Measurements from ENCODE around the gene TRAPPC4. TPM values are rescaled to one million over a fixed set of nuclear protein-coding genes. Genes with fewer than 3 reads are reported as not detected.
A peak's percentile ranks its signal among the peaks of the same experiment; 100 is the strongest.

TRAPPC4 gene
- total and polyA plus RNA-seq, 2 of the 8 experiments (the other 6 are each of a cell fraction or from before 2014, with no cell fraction given) = 94.3 to 223 TPM

DNA sequence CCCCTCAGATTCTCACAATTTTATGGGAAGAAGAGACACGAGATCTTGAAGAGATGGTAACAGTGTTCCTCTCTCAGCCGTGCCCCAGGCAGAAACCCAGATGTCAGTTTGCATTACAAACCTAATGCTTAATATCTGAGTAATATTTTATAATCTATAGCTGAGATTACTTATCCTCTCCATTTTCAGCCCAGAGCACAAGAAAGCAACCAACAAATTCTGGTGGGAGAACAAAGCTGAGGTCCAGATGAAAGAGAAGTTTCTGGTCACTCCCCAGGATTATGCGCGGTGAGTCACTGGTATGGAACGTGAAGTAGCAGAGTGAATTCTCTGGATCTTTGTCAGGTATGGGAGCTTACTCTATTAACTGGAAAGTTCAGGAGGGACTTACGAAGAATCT lies 19.7 kb upstream of the TRAPPC4 start:
- H3K36me3 ChIP-seq (ENCODE audit: control insufficient read depth in 2 of 4, insufficient read depth in 4 of 4, low read length in 3 of 4) = peaks cover 3 to 32% (median 19%) of the 10 kb centered on the region in 4 experiments; a peak in 7 of 8 replicates
- no peak for DNase-seq (ENCODE audit: low read depth in 1 of 2, low spot score in 2 of 2)
- H3K9ac ChIP-seq (replicated peaks in 1 of 4; ENCODE audit: extremely low read depth in 1 of 4, low read depth in 3 of 4, low read length in 3 of 4) = peak overlapping the region; percentile 78 to 82 (median 81)
- WGBS, 2 experiments (ENCODE audit: extremely low coverage in 1 of 2, insufficient coverage in 1 of 2, insufficient read length in 1 of 2, insufficient replicate concordance in 2 of 2, low coverage in 1 of 2, low lambda C conversion rate in 2 of 2, missing lambda C conversion rate in 1 of 2) = 43% methylated on average over 6 of the region's 6 CpGs; no CpG with 5 or more reads in 1 of the 2 experiments
- H3K4ac ChIP-seq (replicated peaks; ENCODE audit: insufficient read length, low read depth, low read length) = no peak overlapping the region
- ChIA-PET CTCF (ENCODE audit: partially characterized antibody) (interaction anchor here (0.9 to 1.5 kb wide), 2 partner anchors 11 to 14 kb away, joined by 3 to 4 read pairs; no protein-coding TSS in a partner anchor), POLR2A (ENCODE audit: partially characterized antibody) (interaction anchor here (0.7 to 15.2 kb wide), 14 partner anchors 14 to 170 kb away, joined by 3 to 264 read pairs (median 4); partner anchors contain the start of genes RPS25 and TRAPPC4)
- FAIRE-seq = peak; percentile 45
- no peak overlapping the region for H2BK120ac ChIP-seq (replicated peaks; ENCODE audit: low read depth, low read length)
- H3K4me3 ChIP-seq (ENCODE audit: extremely low read depth in 1 of 4, insufficient read depth in 2 of 4, low read depth in 3 of 4, low read length in 4 of 4) = peak overlapping the region; percentile 84 to 97 (median 90)
- peak overlapping the region; percentile 95 to 100 for H3K4me2 ChIP-seq (ENCODE audit: insufficient read depth in 1 of 2, low read depth in 2 of 2, low read length in 2 of 2)
- peak overlapping the region; percentile 93; the same call in 1 of the 2 replicates for H2BK5ac ChIP-seq (ENCODE audit: low read depth, low read length)
- H3K79me2 ChIP-seq (ENCODE audit: control insufficient read depth in 1 of 2, insufficient read depth in 2 of 2, low read length in 2 of 2) = peaks cover 0 to 43% of the 10 kb centered on the region in 2 experiments; a peak in 3 of 4 replicates
- H3K14ac ChIP-seq (ENCODE audit: insufficient read length) = no peak overlapping the region
- H2BK15ac ChIP-seq (ENCODE audit: low read length) = no peak overlapping the region
- no peaks in the 10 kb centered on the region for H3K9me3 ChIP-seq (ENCODE audit: insufficient read depth in 2 of 2, low read depth in 1 of 2, low read length in 1 of 2)
- H4K5ac ChIP-seq (ENCODE audit: insufficient read length, low read depth, low read length) = peak overlapping the region; percentile 78
- peaks cover 0 to 6% (median under 1%) of the 10 kb centered on the region in 4 experiments; a peak in 2 of 7 replicates for H3K4me1 ChIP-seq (replicated peaks in 1 of 4; ENCODE audit: control insufficient read depth in 3 of 4, insufficient read depth in 4 of 4, low read length in 3 of 4)
- H3K27ac ChIP-seq (ENCODE audit: low read depth, low read length) = peak overlapping the region; percentile 70
- peaks cover 7% of the 10 kb centered on the region for H3K79me1 ChIP-seq (ENCODE audit: low read depth, low read length)
- peaks cover 12% of the 10 kb centered on the region for H3K23me2 ChIP-seq (ENCODE audit: low read depth, low read length)
- no peak overlapping the region for H2AK5ac ChIP-seq (ENCODE audit: low read depth, low read length)
- H2BK12ac ChIP-seq (ENCODE audit: low read depth, low read length) = peak overlapping the region; percentile 45; the same call in 1 of the 2 replicates
- H2AFZ ChIP-seq (ENCODE audit: low read length) = no peak overlapping the region
- no peaks in the 10 kb centered on the region for H4K20me1 ChIP-seq (replicated peaks in 1 of 2; ENCODE audit: control insufficient read depth in 1 of 2, insufficient read depth in 2 of 2, low read length in 2 of 2)
- H3K18ac ChIP-seq (ENCODE audit: extremely low read depth, low read length) = peak overlapping the region; percentile 85; the same call in 1 of the 2 replicates
- H3K27me3 ChIP-seq (replicated peaks in 1 of 4; ENCODE audit: control insufficient read depth in 3 of 4, extremely low read depth in 1 of 4, insufficient read depth in 3 of 4, low read length in 3 of 4) = no peaks in the 10 kb centered on the region
- no peak overlapping the region for H2BK20ac ChIP-seq (ENCODE audit: low read length)
- H4K8ac ChIP-seq (ENCODE audit: extremely low read depth, insufficient read depth, low read length) = no peak overlapping the region
- no peak overlapping the region for H4K91ac ChIP-seq (replicated peaks; ENCODE audit: insufficient read length, low read length)
- no peak overlapping the region for H3K56ac ChIP-seq (replicated peaks; ENCODE audit: insufficient read length, low read depth, low read length)
- no peak overlapping the region for H3K23ac ChIP-seq (ENCODE audit: insufficient read length)
- TF ChIP-seq SP4 (IDR thresholded peaks at IDR 0.05; ENCODE audit: low read length) = no peak
- peak; percentile 98 for TF ChIP-seq JUND (IDR thresholded peaks at IDR 0.05; ENCODE audit: low read length)
- TF ChIP-seq SIX5 (IDR thresholded peaks at IDR 0.05; ENCODE audit: low read depth, low read length) = no peak
- no peak for TF ChIP-seq POLR2AphosphoS5 (IDR thresholded peaks at IDR 0.05; ENCODE audit: low read depth, low read length)
- TF ChIP-seq JUN (IDR thresholded peaks at IDR 0.05; ENCODE audit: low read depth, low read length) = peak; percentile 56; the same call in 1 of the 2 replicates
- no peak for TF ChIP-seq BRCA1 (IDR thresholded peaks at IDR 0.05; ENCODE audit: low read depth, low read length)
- TF ChIP-seq SIN3A (conservative IDR thresholded peaks at IDR 0.05 in 1 of 2, IDR thresholded peaks at IDR 0.05 in 1 of 2; ENCODE audit: low read depth in 1 of 2, low read length in 2 of 2) = peak in 1 of 2 experiments; percentile 2; a peak in 1 of 4 replicates
- no peak for TF ChIP-seq CBX5 (IDR thresholded peaks at IDR 0.05; ENCODE audit: low read depth, low read length)
- TF ChIP-seq, protein P1, sequence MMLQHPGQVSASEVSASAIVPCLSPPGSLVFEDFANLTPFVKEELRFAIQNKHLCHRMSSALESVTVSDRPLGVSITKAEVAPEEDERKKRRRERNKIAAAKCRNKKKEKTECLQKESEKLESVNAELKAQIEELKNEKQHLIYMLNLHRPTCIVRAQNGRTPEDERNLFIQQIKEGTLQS (IDR thresholded peaks at IDR 0.05; ENCODE audit: insufficient read depth, low read depth, low read length) = peak; percentile 23; the same call in 1 of the 2 replicates
- no peak for TF ChIP-seq TAF7 (optimal IDR thresholded peaks at IDR 0.05; ENCODE audit: borderline replicate concordance, low read depth, low read length)
- no peak for TF ChIP-seq SIRT6 (IDR thresholded peaks at IDR 0.05; ENCODE audit: low read length)
- TF ChIP-seq TEAD4 (IDR thresholded peaks at IDR 0.05; ENCODE audit: low read depth, low read length) = 0 out of 2 replicates have a peak, but pooled peaks have one; percentile 33
